ENCODE data around the gene MAGI1. TPM values are rescaled to one million over a fixed set of nuclear protein-coding genes. Genes with fewer than 3 reads are reported as not detected.
A peak's percentile ranks its signal among the peaks of the same experiment; 100 is the strongest.
"Not testable (repeated sequence)": the region's sequence is repeated elsewhere in the genome, so short reads cannot be mapped to it uniquely, and the experiment has no call there.

The MAGI1 gene
- polyA plus RNA-seq, 3 donors: 28.3 to 29.7 (median 29.3) TPM

- DNase-seq (ENCODE audit: low read depth in 3 of 3, low spot score in 2 of 3): no peak
Measured at GRCh38 chr3:65886391-65886790, 152.3 kb downstream of the MAGI1 start.

DNA sequence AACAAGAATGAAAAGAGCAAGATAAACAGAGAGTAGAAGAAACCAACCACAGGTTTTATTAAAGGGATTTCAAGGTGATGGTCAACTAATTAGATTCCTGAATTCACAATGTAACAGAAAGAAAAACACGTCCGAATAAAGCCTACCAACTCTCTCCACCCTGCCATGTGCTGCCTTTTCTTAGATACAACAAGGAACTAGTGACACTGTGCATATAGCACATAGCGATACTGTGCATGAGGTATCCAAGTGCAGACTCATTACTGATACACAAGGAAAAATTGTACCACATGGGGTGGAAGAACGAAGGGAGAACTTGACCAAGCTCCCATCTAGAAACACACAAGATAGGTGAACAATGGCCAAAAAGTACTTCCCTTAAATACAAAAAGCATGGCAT, 154.6 kb downstream of the MAGI1 start:
- DNase-seq (ENCODE audit: low read depth in 3 of 3, low spot score in 2 of 3): no peak

- peak in 1 of 3 donors; percentile 40 for DNase-seq (ENCODE audit: low read depth in 3 of 3, low spot score in 2 of 3)
Measured at GRCh38 chr3:65883613-65884012, 155.1 kb downstream of the MAGI1 start.

DNA sequence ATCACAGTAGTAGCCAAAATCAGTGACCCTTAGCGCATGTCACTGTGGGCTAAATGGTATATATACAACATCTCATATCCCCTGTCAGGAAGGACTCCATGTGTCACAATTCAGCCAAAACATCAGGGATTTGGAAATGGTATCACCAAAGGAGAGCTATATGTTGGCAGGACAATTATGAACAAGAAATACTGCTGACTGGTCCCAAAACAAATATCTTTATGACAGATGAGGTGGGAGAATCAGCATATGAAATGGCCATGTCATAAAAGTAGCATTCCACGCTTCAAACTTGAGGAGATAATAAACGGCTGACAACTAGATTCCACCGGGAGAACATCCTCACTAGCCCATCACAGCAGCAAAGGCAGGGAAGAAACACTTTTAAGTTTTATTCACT, 158.4 kb downstream of the MAGI1 start:
- no peak for DNase-seq (ENCODE audit: low read depth in 3 of 3, low spot score in 2 of 3)

DNA sequence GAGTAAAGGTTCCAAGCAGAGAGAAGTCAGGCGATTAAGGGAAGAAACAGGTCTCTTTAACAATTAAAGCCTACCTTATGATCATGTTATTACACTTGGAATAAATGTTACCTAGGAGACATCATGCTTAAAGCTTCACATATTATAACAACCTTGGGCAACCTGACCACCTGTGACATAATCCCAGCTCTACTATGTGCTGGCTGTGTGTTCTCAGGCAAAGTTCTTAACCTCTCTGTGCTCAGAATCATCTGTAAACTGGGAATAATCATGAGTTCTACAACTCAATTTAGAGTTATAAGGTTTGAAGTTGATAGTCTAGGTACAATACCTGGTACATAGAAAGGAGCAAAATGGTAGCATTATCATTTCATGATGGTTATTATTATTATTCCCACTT, 159.3 kb downstream of the MAGI1 start:
- no peak for DNase-seq (ENCODE audit: low read depth in 3 of 3, low spot score in 2 of 3)

GRCh38 chr3:65878831-65879230, 159.9 kb downstream of the MAGI1 start:
- no peak for DNase-seq (ENCODE audit: low read depth in 3 of 3, low spot score in 2 of 3)

DNA sequence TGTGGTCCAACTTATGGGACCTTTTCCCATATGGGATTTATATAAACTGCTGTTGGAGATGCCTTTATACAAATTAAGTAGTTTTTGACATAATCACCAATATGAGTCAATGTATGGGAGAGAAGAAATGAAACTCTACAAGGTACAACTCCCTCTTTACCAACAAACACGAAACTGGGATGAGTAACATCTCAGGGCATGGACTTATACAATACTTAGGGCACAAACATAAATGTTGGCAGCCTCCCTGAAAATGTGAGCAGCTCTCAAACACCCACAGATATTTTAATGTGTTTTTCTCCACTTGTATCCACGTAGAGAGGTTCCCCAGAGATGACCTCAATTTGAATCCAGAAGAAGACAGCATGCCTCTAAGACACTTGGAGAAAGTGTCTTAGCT, 161.6 kb downstream of the MAGI1 start:
- DNase-seq (ENCODE audit: low read depth in 3 of 3, low spot score in 2 of 3): no peak

- DNase-seq (ENCODE audit: low read depth in 3 of 3, low spot score in 2 of 3): no peak
Measured at GRCh38 chr3:65876028-65876420, 162.7 kb downstream of the MAGI1 start.

DNA sequence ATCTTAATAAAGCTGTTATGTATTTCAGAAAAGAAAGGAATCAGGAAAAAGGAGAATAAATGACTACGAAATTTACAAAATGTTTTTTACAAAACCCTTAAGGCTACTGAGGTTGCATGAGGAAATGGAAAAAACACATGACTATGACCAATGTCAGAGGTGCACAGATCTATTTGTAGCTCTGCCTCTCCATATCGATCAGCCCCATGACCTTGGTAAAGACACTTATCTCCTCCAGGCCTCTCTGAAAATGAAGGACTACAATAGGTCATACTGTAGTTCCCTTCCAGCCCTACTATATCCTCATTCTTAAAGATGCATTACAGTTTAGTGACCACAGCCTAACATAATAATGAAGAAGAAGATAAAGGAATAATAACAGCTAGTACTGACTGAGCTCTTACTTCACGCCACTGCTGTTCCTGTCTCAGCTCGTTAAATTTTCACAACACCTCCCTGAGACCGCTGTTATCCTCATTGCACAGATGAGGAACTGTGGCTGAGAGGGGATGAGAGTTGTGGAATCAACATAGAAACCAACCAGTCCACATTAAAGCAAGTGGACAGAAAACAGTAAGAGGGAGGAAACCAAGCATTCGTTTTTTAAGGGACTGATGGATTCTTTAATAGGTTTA, 163.2 kb downstream of the MAGI1 start:
- DNase-seq (ENCODE audit: low read depth in 3 of 3, low spot score in 2 of 3): no peak

GRCh38 chr3:65873869-65874268, 164.8 kb downstream of the MAGI1 start:
- DNase-seq (ENCODE audit: low read depth in 3 of 3, low spot score in 2 of 3): no peak

- DNase-seq (ENCODE audit: low read depth in 3 of 3, low spot score in 2 of 3): no peak
Measured at GRCh38 chr3:65873028-65873427, 165.7 kb downstream of the MAGI1 start.

GRCh38 chr3:65871305-65872141, 167.2 kb downstream of the MAGI1 start:
- peak in 2 of 3 donors; percentile 49 to 69 for DNase-seq (ENCODE audit: low read depth in 3 of 3, low spot score in 2 of 3)

- no peak for DNase-seq (ENCODE audit: low read depth in 3 of 3, low spot score in 2 of 3)
Measured at GRCh38 chr3:65869798-65870197, 168.9 kb downstream of the MAGI1 start.

DNA sequence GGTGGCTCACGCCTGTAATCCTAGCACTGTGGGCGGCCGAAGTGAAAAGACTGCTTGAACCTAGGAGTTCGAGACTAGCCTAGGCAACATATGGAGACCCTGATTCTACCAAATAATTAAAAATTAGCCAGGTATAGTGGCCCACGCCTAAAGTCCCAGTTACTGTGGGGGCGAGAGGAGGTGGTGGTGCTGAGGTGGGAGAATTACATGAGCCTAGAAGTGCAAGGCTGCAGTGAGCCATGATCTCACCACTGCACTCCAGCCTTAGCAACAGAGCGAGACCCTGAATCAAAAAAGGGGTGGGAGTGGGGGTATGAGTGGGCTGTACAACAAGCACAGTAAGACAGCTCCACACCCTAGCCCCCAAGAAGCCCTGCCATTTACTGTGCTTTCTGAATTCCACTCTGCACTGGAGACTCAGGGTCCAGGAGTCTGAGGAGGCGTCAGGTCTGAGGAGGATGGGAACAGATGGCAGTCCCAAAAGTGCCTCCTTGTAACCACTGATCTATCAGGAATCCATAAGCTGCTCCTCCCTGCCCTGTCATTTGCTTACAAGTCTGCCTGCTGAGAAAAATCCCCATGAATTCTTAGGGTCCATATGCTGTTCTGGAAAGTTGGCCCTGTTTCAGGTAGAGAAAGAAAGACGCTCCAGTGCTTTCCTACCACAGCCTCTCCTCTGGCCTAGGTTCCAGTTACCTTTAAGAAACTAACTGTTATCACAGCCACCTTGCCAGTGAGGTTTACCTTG, 171.1 kb downstream of the MAGI1 start:
- no peak for DNase-seq (ENCODE audit: low read depth in 3 of 3, low spot score in 2 of 3)

GRCh38 chr3:65864357-65864904, 174.3 kb downstream of the MAGI1 start:
- no peak for DNase-seq (ENCODE audit: low read depth in 3 of 3, low spot score in 2 of 3)

DNA sequence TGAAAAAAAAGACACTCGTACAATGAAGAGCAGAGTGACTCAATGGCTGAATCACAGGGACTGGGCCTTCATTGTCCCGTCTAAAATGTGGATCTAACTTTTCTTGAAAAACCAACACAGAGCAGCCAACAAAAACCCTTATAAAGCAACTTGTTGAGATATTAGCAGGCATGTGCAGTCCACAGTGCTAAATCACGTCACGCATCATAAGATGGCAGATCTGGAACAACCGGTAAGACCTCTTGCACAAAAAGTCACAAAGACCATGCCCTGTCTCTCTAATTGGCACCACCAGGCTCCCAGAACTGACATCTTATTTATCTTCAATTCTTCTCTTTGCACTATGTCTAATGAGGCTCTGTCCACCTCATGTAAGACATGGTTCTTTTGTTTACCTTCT, 177.0 kb downstream of the MAGI1 start:
- peak in 1 of 3 donors; percentile 46 for DNase-seq (ENCODE audit: low read depth in 3 of 3, low spot score in 2 of 3)

- DNase-seq (ENCODE audit: low read depth in 3 of 3, low spot score in 2 of 3): not testable (repeated sequence)
Measured at GRCh38 chr3:65859612-65860011, 179.1 kb downstream of the MAGI1 start.

DNA sequence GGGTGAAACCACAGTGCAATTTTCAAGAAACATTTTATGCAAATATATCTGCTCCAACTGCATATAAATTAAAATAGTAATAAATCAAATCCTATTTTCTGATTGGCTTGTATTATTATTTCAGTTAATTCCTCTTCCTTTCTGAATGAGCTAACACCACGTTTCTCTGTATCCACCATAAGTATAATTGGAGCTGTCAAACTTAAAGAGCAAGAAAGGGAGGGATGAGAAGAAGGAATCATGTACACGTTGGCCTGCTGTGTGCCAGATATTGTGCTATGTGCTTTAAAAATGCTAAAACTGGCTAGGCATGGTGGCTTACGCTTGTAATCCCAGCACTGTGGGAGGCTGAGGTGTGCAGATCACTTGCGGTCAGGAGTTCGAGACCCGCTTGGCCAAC, 180.0 kb downstream of the MAGI1 start:
- DNase-seq (ENCODE audit: low read depth in 3 of 3, low spot score in 2 of 3): no peak

DNA sequence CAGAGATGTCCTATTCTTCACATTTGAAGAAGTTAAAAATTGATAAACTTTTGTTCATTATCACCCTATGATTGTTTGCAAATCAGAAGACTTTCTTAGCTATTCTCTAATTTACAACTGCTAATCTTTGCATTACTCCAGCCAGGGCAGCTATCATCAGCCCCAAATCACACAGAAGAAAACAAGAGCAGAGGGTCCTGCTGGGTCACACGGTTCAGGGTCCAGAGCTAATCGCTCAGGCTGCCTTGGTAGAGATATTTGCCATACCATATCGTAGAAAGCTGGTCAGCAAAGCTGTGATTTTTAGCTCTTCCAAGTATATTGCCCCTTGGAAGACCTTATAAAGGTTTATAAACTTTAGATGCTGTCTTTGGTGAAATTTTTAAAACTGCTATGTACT, 181.4 kb downstream of the MAGI1 start:
- DNase-seq (ENCODE audit: low read depth in 3 of 3, low spot score in 2 of 3): no peak

DNA sequence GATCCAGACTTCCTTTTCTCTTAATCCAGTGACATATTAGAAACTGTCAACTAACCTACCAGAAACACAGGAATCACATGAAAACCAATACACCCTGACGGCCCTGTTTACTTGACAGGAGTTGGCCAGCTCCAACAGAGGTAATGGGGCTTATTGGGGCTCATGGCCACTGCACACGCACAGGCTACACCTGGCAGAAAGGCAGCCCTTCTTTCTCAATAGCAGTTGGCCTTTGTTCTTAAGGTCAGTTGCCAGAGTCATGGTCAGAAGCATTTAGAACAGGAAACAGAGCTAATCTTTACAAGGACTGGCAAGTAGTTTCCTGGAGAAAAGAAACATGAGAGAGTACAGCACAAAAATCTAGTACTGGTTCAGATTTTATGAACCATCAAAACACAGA, 181.8 kb downstream of the MAGI1 start:
- no peak for DNase-seq (ENCODE audit: low read depth in 3 of 3, low spot score in 2 of 3)

GRCh38 chr3:65855370-65856100, 183.2 kb downstream of the MAGI1 start:
- DNase-seq (ENCODE audit: low read depth in 3 of 3, low spot score in 2 of 3): no peak

Measured in right renal cortex interstitium (tissue), 3 donors.